ENCODE measurements around the gene ARFGEF2.
"Not testable (repeated sequence)": the region's sequence is repeated elsewhere in the genome, so short reads cannot be mapped to it uniquely, and the experiment has no call there.

- TF ChIP-seq POLR2A, CTCF (IDR thresholded peaks at IDR 0.05): not testable (repeated sequence)
Measured at GRCh38 chr20:48936178-48936577, 14.7 kb downstream of the ARFGEF2 start.
